Fibroblast of peridontal ligament (primary cell): Measurements from ENCODE around the gene AMH.
A peak's percentile ranks its signal among the peaks of the same experiment; 100 is the strongest.

Experiments
- DNase-seq: peaks from one replicate; pipeline ENCODE4 v3.0.0-alpha.2; 2010; ENCODE audit errors: extremely low read depth

The AMH gene

GRCh38 chr19:2287585-2288337 is 38.6 kb downstream of the AMH start:
- no peak for DNase-seq

- no peak for DNase-seq
These were observed 39.3 kb downstream of the AMH start for GRCh38 chr19:2288338-2288817.

- no peak for DNase-seq
These were observed 39.9 kb downstream of the AMH start for GRCh38 chr19:2288818-2289713.

- DNase-seq = no peak
These were observed 40.8 kb downstream of the AMH start for GRCh38 chr19:2289714-2290435.

GRCh38 chr19:2290441-2291184 is 41.5 kb downstream of the AMH start:
- DNase-seq = no peak

GRCh38 chr19:2291185-2291751 is 42.1 kb downstream of the AMH start:
- no peak for DNase-seq

GRCh38 chr19:2294687-2295335 is 45.7 kb downstream of the AMH start:
- DNase-seq = peak; percentile 91

GRCh38 chr19:2296141-2296540 is 47.0 kb downstream of the AMH start:
- no peak for DNase-seq

GRCh38 chr19:2300533-2300932 is 51.4 kb downstream of the AMH start:
- no peak for DNase-seq
